HG03571 (cell line): Measurements from ENCODE around the gene CENPV.
A peak's percentile ranks its signal among the peaks of the same experiment; 100 is the strongest.
"Not testable (repeated sequence)": the region's sequence is repeated elsewhere in the genome, so short reads cannot be mapped to it uniquely, and the experiment has no call there.

Source experiments
- ATAC-seq: cut with Tn5 transposase; IDR thresholded peaks from one replicate; pipeline ENCODE4 v1.9.1; 2021; ENCODE audit not compliant: unreplicated experiment

The CENPV gene

DNA sequence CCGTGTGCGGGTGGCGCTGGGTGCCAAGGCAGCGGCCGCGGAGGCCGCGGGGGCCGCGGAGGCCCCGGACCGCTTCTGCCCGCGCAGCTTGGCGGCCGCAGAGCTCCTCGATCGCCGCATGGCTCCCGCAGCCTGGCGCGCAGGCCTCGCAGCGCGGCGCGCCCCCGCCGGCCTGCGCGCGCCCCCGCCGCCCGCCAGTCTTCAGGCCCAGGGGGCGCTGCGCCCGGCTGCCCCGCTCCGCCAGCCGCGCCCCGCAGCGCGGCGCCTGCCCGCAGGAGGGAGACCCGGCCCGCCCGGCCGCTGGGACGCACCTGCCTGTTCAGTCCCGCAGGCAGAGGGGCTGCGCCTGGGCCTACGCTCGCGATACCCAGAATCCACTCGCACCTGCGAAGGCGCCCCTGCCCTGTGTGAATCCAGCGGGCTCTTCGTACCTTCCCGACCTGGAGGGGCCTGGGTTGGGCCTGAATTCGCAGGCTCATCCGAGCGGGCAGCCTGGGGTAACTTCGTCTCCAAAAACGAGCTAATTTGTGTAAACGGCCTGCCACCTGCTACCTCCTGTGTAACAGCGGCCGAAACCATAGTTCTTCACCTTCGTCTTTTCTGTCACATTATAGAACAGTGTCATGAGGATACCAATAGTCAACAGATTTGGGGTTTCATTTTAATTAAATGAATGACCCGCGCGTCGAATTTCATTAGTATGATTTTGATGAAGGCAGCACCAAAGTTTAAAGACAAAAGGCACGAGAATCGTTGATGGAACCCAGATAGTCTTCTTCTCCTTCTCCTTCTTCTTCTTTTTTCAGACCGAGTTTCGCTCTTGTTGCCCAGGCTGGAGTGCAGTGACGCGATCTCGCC lies at the start of gene CENPV:
Gene CENPV, minus strand, starts transcription at position 153 of the 858 bp plus-strand sequence. Its CDS starts 33 bp downstream, at position 120.
- ATAC-seq: peak; percentile 65

DNA sequence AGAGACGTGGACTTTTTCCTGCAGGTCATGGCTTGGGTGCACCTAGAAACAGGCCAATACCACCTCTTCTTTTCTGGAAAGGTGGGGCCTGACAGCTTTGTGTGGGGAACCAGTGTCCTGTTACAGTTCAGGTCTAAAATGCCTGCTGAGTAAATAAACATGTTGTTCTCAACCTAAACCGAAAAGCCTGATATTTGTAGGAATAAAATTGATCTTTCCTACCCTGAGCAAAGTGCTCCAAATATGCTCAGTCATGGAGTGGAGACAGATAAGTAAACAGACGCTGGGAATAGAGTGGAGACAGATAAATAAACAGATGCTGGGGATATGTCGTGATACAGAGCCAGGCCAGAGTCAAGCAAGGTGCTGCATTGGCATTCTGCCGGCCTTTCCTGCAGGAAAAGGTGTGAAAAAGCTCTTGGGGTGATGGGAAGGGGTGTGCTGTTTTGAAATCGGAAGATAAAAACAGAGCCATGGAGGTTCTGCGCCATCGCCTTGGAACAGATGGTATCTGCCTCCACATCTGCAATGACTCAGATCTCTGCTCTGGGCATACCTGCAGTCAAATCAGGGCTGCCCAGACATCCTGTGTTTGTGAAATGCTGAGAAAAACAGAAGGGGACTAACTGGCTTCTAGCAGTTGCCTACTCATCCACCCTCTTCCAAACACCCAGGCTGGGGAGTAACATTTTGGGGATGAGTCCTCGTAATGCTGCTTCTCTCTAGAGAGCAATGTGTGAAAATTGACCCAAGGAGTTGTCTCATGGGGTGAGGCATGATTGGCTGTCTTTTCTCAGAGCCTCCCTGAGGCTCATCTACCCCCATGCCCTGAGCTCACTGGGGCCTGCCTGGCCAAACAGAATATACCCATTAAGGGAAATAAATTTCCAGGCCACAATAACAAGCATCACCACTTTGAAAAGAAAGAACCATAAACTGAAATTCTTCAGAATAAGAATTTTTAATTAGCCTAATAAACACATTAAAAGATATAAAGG lies 45.3 kb upstream of the CENPV start:
- ATAC-seq: peak; percentile 76

GRCh38 chr17:16396693-16397092 lies 43.4 kb upstream of the CENPV start:
- not testable (repeated sequence) for ATAC-seq

- not testable (repeated sequence) for ATAC-seq
Measured at GRCh38 chr17:16395887-16396286, 42.6 kb upstream of the CENPV start.

GRCh38 chr17:16392491-16392890 lies 39.2 kb upstream of the CENPV start:
- ATAC-seq: not testable (repeated sequence)

DNA sequence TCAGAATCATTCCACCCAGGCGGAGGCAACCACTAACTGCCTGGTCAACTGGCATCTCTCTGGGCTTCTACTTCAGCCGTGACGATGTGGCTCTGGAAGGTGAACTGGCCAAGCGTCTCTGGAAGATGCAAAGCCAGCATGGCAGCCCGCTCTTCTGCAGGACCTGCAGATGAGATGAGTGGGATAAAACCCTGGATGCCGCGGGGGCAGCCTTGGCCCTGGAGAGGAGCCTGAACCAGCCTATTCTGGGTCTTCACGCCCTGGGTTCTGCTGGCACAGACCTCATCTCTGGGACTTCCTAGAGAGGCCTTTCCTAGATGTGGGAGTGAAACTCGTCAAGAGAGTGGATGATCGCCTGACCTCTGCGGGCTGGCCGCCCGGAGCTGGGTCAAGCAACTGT lies 38.2 kb upstream of the CENPV start:
- no peak for ATAC-seq

GRCh38 chr17:16386126-16386507 lies 32.8 kb upstream of the CENPV start:
- not testable (repeated sequence) for ATAC-seq

- no peak for ATAC-seq
Measured at GRCh38 chr17:16384557-16384956, 31.3 kb upstream of the CENPV start.

GRCh38 chr17:16383772-16384287 lies 30.6 kb upstream of the CENPV start:
- ATAC-seq: no peak

- no peak for ATAC-seq
Measured at GRCh38 chr17:16383216-16383615, 29.9 kb upstream of the CENPV start.

DNA sequence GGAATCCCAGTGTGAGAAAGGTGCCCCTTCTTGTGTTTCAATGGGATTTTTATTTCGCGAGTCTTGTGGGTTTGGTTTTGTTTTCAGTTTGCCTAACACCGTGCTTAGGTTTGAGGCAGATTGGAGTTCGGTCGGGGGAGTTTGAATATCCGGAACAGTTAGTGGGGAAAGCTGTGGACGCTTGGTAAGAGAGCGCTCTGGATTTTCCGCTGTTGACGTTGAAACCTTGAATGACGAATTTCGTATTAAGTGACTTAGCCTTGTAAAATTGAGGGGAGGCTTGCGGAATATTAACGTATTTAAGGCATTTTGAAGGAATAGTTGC lies 28.2 kb upstream of the CENPV start:
- ATAC-seq: peak; percentile 13

DNA sequence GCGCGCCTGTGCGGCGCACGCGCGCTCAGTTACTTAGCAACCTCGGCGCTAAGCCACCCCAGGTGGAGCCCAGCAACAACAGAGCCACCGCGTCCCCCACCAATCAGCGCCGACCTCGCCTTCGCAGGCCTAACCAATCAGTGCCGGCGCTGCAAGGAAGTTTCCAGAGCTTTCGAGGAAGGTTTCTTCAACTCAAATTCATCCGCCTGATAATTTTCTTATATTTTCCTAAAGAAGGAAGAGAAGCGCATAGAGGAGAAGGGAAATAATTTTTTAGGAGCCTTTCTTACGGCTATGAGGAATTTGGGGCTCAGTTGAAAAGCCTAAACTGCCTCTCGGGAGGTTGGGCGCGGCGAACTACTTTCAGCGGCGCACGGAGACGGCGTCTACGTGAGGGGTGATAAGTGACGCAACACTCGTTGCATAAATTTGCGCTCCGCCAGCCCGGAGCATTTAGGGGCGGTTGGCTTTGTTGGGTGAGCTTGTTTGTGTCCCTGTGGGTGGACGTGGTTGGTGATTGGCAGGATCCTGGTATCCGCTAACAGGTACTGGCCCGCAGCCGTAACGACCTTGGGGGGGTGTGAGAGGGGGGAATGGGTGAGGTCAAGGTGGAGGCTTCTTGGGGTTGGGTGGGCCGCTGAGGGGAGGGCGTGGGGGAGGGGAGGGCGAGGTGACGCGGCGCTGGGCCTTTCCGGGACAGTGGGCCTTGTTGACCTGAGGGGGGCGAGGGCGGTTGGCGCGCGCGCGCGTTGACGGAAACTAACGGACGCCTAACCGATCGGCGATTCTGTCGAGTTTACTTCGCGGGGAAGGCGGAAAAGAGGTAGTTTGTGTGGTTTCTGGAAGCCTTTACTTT lies 27.6 kb upstream of the CENPV start, which contains the start of gene UBB:
Gene UBB, plus strand, starts transcription at position 452 of the 856 bp plus-strand sequence. CDS start 817 bp downstream, outside the sequence.
- peak; percentile 88 for ATAC-seq

DNA sequence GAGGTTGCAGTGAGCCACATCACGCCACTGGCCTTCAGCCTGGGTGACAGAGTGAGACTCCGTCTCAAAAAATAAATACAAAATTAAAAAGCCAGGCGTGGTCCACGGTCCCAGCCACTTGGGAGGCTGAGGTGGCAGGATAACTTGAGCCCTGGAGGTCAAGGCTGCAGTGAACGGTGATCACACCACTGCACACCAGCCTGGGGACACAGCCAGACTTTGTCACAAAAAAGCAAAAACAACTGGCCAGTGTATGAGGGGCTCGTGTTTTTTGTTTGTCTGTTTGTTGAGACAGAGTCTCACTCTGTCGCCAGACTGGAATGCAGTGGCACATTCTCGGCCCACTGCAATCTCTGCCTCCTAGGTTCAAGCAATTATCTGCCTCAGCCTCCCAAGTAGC lies 26.4 kb upstream of the CENPV start:
- ATAC-seq: no peak

- no peak for ATAC-seq
Measured at GRCh38 chr17:16378636-16379282, 25.5 kb upstream of the CENPV start.

GRCh38 chr17:16377941-16378341 lies 24.7 kb upstream of the CENPV start:
- no peak for ATAC-seq

GRCh38 chr17:16374146-16374938 lies 21.1 kb upstream of the CENPV start:
- ATAC-seq: no peak

DNA sequence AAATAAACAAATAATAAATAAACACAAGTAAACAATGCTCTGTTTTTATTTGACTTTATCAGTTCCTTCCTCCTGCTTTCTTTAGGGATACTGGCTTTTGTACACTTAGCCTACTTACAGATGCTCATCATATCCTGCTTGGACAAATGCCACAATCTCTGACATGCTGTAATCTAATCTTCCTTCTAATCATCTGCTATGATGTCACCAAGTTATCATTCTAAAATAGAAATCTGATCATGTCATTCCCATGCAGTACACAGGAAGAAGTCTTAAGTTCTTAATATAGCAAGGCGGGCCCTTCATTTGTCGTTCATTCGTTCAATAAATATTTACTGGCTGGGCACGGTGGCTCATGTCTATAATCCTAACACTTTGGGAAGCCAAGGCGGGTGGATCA lies 18.5 kb upstream of the CENPV start:
- no peak for ATAC-seq

DNA sequence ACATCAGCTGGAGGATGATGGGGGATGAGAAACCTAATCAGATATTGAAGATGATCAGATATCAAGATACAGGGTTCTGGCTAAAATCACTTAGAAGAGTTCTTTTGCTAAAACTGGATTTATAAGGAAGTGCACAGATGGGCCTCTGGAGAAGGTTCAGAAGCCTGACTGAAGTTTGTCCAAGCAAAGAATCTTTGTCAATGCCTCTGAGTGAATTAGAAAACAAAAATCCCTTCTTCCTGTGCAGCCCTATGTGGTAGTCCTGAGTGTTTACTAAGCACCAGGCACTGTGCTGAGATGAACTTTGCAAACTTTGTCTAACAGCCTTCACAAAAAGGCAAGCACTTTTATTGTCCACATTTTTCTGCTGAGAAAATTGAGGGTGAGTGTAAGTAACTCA lies 11.4 kb upstream of the CENPV start:
- no peak for ATAC-seq
